Dermis blood vessel endothelial cell (primary cell): ENCODE measurements around the gene WDHD1. TPM values are rescaled to one million over a fixed set of nuclear protein-coding genes. Genes with fewer than 3 reads are reported as not detected.
"Not testable (repeated sequence)": the region's sequence is repeated elsewhere in the genome, so short reads cannot be mapped to it uniquely, and the experiment has no call there.

Experiments
- DNase-seq: peaks from one replicate; pipeline ENCODE4 v3.0.0; 2010
- total RNA-seq: library from RNA; depleted of rRNA; stranded (reverse); fragments of >200 nt; gene quantifications from 2 replicates; pipeline ENCODE4 v1.2.3, GENCODE V29; 2014

WDHD1 gene
- total RNA-seq, 1 donor from 2014 or later, result 8.3 TPM

DNA sequence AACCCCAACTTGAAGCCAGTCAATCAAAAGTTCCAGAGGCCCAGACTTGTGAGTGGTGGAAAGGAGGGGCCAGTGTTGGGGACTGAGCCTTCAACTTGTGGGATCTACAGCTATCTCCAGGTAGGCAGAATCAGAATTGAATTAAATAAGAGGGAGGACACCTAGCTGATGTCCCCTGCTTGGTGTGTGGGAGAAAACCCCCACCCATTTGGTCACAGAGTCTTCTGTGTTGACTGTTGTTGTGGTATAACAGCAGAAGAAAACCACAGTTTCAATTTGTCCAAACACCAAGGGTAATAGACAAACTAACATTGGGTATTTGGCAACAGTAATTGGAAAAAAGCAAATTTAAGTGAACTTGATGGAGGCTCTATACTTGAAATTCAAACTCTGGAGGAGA, 120.8 kb downstream of the WDHD1 start:
- DNase-seq, result no peak

DNA sequence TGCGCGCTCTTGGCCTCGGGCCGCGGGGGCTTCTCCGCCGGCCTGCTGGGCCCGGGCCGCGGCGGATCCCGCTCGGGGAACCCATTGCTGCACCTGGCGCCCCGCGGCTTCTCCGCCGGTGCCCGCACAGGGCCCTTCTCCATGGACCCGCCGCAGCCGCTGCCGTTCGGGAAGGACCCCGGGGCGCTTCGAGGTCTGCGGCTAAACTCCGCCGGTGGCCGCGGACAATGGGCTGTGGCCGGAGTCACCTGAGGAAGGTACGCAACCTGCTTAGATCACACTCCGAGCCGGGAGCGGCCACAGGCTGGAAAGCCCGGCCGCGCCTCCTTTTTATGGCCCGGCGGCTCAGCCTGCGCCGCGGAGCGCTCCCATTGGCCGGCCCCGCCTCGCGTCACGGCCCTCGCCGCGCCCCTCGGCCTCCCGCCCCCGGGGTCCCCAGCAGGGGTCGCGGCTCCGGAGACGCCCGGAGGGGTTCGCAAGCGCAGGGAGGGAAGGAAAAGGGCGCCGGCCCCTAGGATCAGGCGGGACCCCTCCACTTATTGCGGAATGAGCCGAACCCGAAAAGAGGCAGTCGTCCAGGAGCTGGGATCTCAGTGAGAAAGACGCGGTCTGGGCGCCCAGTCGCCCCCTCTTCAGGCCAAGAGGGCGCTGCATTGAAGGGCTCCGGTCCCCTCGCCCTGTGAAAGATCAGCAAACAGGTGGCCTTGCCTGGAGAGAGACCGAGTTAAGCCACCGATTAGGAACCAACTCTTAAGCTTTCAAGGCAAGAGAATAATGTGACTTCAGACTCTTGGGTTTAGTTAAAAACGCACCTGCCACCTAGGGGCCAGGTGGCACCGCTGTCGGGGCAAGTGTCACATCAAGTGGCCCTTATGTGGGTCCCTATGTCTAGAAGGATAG, 124.1 kb downstream of the WDHD1 start, which contains the start of gene GCH1:
Gene GCH1 (minus strand): TSS at position 306 of the 900 bp plus-strand sequence. CDS start 163 bp downstream, at position 143.
- peak; percentile 79 for DNase-seq

DNA sequence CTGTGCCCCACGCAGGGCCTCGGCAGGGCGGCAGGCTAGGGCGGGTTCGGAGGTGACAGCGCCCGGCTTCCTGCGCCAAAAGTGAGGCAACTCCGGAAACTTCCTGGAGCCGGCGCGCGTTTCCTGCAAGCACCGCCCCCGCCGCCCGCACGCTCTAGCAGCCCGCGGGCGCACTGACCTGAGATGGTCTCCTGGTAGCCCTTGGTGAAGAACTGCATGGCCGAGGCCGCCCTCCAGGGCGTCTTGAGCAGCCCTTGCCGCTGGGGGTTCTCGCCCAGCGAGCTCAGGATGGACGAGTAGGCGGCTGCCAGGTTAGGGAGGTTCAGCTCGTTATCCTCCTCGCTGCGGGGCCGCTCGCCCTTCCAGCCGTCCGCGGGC, 124.8 kb downstream of the WDHD1 start:
- peak; percentile 73 for DNase-seq

DNA sequence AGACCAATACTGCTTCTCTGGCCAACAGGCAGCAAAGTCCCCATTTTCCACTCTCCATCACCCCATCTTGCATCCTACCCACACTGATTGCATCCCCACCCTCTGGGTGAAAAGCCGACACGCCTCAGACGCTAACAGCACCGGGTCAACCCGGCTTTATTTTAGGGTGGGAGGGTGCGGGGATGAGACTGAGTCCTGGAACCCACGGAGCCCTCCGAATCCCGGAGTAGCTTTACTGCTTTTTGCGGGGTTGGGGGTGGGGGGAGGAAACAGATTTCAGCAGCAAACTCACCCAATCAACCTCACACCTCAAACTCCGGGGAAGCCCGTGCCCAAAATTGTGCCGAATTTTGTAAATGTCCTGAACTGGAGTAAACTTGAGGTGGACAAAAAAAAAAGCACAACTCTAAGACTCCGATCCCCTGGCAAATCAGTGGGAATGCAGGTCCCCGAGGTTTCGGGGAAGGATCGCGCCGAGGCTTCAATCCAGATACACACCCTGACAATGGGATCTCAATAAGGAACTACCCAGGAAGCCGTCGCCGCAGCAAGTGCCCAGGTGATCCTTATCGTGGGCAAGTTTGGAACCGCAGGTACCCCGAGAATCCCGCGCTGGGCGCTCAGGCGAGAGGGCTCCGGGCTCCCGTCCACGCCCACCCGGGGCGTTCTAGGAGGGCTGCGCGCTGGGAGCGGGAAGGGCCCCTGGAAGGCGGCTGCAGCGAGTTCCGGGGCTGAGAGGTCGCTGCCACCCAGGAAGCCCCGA, 125.3 kb downstream of the WDHD1 start:
- peak; percentile 18 for DNase-seq

DNA sequence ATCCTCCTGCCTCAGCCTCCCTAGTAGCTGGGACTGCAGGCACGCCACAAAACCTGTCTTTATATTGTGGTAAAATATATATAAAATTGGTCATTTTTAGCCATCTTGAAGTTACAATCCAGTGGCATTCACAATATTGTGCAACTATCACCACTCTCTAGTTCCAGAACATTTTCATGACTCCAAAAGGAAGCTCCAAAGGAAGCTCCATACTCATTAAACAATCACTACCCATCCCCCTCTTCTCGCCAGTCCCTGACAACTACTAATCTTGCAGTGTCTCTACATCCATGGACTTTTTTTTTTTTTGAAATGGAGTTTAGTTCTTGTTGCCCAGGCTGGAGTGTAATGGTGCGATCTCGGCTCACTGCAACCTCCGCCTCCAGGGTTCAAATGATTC, 127.3 kb downstream of the WDHD1 start:
- DNase-seq, result no peak

DNA sequence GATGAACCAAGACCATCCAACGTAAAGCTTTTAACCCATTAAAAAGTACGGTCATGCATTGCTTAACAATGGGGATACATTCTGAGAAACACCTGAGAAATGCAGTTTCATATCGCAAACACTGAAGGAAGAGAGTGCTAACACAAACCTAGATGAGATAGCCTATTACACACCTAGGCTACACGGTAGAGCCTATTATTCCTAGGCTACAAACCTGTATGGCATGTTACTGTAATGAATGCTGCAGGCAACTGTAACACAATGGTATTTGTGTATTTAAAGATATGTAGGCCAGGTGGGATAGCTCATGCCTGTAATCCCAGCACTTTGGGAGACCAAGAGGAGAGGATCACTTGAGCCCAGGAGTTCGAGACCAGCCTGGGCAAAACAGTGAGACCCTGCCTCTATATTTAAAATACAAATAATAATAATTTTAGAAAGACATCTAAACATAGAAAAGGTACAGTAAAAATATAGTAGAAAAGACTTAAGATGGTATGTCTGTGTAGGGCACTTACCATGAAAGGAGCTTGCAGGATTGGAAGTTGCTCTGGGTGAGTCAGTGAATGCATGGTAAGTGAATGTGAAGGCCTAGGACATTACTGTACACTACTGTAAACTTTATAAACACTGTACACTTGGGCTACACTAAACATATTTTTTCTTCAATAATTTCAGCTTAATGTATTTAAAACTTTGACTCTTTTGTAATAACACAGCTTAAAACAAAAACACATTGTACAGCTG, 128.9 kb downstream of the WDHD1 start:
- DNase-seq, result not testable (repeated sequence)

DNA sequence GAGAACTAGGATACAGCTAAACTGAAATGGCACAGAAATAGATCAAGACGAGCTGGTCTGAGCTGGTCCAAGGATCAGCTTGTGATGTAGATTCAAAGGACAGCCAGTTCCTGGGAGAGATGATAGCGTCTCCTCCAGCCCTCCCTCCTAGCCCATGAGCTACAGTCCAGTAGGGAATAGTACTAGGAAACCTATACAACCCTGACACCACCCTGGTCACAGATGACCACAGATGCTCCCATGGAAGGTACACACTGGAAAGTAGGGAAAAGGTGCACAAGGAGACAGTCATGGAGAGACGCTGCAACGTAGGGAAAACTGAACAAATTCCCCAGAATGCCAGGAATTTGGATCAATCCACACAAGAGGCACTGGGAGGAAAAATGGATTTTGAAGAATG, 131.2 kb downstream of the WDHD1 start:
- no peak for DNase-seq

DNA sequence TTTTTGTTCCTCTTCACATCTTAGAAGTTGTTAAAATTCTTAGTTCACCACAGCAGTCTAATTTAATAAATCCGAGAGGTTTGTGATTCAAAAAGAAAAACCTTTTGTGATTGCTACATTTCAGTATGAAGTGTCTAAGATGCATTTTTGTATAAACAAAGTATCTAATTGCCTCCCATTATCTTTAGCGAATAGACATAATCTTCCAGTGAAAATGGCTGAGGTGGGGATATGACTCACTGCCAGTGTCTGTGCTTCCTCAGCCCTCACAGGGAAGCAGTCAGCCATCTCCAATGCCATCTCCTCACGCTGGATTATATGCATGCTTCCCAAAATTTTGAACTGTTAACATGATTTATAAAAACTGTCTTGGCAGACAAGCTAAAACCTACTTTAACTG, 131.9 kb downstream of the WDHD1 start:
- DNase-seq, result peak; percentile 58

DNA sequence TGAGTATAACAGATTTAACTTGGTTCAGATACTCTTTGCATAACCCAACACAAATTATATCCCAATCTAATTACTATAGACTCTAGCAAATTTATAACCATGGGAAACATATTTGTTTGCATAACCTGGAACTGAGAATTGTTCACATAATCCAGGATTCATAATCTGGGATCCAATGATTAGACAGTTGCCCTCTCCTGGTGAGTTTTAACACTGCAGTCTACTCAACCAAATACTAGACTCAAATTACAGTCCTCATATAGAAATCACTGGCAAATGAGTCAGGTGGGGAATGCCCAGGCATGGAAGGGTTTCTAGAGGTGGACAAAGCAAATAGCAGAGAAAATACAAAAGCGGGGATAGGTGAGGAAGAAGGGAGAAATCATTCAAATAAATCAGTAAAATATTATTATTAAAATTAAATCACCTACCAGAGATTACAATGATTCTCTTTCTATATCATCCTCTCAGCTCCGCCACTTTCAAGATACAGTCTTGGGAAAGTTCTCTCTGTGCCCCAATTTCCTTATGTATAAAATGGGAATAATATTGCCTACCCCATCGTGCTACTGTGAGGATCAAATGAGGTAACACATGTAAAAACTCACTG, 133.6 kb downstream of the WDHD1 start:
- DNase-seq, result peak; percentile 80

DNA sequence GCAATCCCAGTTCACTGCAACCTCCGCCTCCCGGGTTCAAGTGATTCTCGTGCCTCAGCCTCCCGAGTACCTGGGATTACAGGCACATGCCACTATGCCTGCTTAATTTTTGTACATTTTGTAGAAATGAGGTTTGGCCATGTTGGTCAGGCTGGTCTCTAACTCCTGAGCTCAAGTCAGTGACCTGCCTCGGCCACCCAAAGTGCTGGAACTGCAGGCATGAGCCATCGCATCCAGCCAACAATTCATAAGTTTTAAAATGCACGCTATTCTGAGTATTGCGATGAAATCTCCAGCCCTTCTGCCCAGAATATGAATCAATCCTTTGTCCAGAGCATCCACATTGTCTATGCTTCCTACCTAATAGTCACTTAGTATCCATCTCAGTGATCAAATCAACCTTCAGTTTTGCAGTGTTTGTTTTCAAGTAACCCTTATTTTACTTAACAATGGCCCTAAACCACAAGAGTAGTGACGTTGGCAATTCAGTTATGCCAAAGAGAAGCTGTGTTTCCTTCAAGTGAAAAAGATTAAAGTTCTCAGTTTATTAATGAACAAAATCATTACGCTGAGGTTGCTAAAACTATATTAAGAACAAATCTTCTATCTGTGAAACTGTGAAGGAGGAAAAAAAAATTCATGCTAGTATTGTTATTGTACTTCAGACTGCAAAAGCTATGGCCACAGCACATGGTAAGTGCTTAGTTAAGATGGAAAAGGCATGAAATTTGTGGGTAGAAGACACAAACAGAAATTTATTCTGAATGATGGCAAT, 135.2 kb downstream of the WDHD1 start:
- no peak for DNase-seq

DNA sequence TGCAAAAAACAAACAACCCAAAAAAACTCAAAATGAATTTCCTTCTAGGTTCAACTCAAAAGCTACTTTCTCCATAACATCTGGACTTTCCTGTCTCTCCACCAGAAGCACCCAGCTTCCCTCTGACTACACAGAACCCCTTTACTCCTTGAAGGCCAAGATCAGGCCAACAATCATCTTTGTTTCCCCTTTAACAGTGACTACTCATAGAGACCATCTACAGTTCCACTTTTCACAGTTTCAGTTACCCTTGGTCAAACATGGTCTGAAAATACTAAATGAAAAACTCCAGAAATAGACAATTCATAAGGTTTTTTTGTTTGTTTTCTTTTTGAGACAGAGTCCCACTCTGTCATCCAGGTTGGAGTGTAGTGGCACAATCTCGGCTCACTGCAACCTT, 136.1 kb downstream of the WDHD1 start:
- no peak for DNase-seq

DNA sequence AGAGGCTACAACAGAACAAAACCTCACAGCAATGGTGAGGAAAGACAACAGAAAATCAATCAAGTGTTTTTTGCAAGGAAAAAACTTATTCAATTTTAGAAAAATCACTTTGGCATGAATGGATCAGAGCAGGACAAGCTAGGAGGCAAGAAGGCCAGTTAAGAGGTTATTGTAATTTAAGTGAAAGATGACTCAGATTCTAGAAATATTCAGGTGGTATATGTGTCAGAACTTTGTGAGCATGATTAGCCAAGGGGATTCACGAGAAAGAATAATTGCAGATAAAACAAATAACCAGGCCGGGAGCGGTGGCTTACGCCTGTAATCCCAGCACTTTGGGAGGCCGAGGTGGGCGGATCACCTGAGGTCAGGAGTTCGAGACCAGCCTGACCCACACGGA, 137.0 kb downstream of the WDHD1 start:
- no peak for DNase-seq

Other genes starting within 250 kb of the WDHD1 start
- gene GCH1, start 124.3 kb downstream of the WDHD1 start, total RNA-seq, result 10.4 and 13.4 TPM in 2 replicates
- gene SOCS4, start 137 bp upstream of the WDHD1 start, total RNA-seq, result 21.4 and 25.5 TPM in 2 replicates
- 22.5 and 35.2 TPM in 2 replicates for gene MAPK1IP1L, start 24.5 kb upstream of the WDHD1 start, total RNA-seq
- gene LGALS3, start 102.2 kb upstream of the WDHD1 start, total RNA-seq, result 62.5 and 202 TPM in 2 replicates
- 11.6 and 78.0 TPM in 2 replicates for gene DLGAP5, start 164.5 kb upstream of the WDHD1 start, total RNA-seq
- 25.2 and 25.7 TPM in 2 replicates for gene FBXO34, start 244.3 kb upstream of the WDHD1 start, total RNA-seq